Naive thymus-derived CD4-positive, alpha-beta T cell (primary cell): ENCODE results near the gene TNIK. TPM values are rescaled to one million over a fixed set of nuclear protein-coding genes. Genes with fewer than 3 reads are reported as not detected.

Experiments
- ATAC-seq: fragments of 150-1000 bp; cut with Tn5 transposase; 2 replicates; pipeline ENCODE4 v1.10.0; 2021; ENCODE audit warnings: mild to moderate bottlenecking, moderate library complexity
- CTCF ChIA-PET: fragments of 350-600 bp; sonication (Branson Sonifier 250); formaldehyde crosslinking; loops from one replicate; lab custom pipeline; 2021; ENCODE audit warnings: antibody characterized with exemption; lab: Charles Lee
- POLR2A ChIA-PET: fragments of 350-600 bp; sonication (Branson Sonifier 250); formaldehyde crosslinking; loops from one replicate; lab custom pipeline; 2021; ENCODE audit warnings: antibody characterized with exemption, inconsistent platforms; lab: Charles Lee
- DNase-seq, 9 donors: peaks; one replicate each; pipeline versions ENCODE4 v3.0.0 to v3.0.0-alpha.2; 2020 to 2022; ENCODE audit warnings: mixed read lengths in 1 of 9
- H3K27ac ChIP-seq: one replicate; pipeline ENCODE4 v1.7.0; 2013; ENCODE audit warnings: mild to moderate bottlenecking, low read depth, low read length, moderate library complexity
- H3K27me3 ChIP-seq, 2 donors: one replicate each; pipeline ENCODE4 v1.7.0; 2013; ENCODE audit warnings: low read length in 2 of 2, mild to moderate bottlenecking in 2 of 2, moderate library complexity in 2 of 2; ENCODE audit not compliant: control insufficient read depth in 2 of 2, insufficient read depth in 2 of 2
- H3K36me3 ChIP-seq, 3 experiments: 1 replicate in 2 of 3; 2 replicates in 1 of 3; pipeline ENCODE4 v1.7.0; 2013; ENCODE audit warnings: low read length in 3 of 3, mild to moderate bottlenecking in 3 of 3, moderate library complexity in 1 of 3; ENCODE audit not compliant: insufficient read depth in 3 of 3, control insufficient read depth in 2 of 3
- H3K4me1 ChIP-seq, 2 donors: one replicate each; pipeline ENCODE4 v1.7.0; 2013; ENCODE audit warnings: low read length in 2 of 2, mild to moderate bottlenecking in 2 of 2, moderate library complexity in 1 of 2; ENCODE audit not compliant: control insufficient read depth in 2 of 2, insufficient read depth in 2 of 2
- H3K4me3 ChIP-seq: 2 replicates; pipeline ENCODE4 v1.7.0; 2013; ENCODE audit warnings: mild to moderate bottlenecking, low read length
- H3K9me3 ChIP-seq, 3 experiments: 1 replicate in 2 of 3; 2 replicates in 1 of 3; pipeline ENCODE4 v1.7.0; 2013; ENCODE audit warnings: low read length in 3 of 3; ENCODE audit not compliant: control insufficient read depth in 2 of 3
- H3K27ac Mint-ChIP-seq, 9 donors: one replicate each; pipeline ENCODE4 v1.8.0; 2020 to 2022; ENCODE audit warnings: mixed read lengths in 9 of 9, mild to moderate bottlenecking in 8 of 9, moderate library complexity in 5 of 9, inconsistent platforms in 2 of 9
- H3K27me3 Mint-ChIP-seq, 5 donors: one replicate each; pipeline ENCODE4 v1.8.0; 2021 to 2022; ENCODE audit warnings: mixed read lengths in 5 of 5, mild to moderate bottlenecking in 1 of 5
- H3K36me3 Mint-ChIP-seq, 5 donors: one replicate each; pipeline ENCODE4 v1.8.0; 2020 to 2022; ENCODE audit warnings: mixed read lengths in 5 of 5, mild to moderate bottlenecking in 3 of 5, inconsistent platforms in 1 of 5
- H3K4me1 Mint-ChIP-seq, 7 donors: one replicate each; pipeline ENCODE4 v1.8.0; 2020 to 2022; ENCODE audit warnings: mixed read lengths in 7 of 7, mild to moderate bottlenecking in 3 of 7, inconsistent platforms in 1 of 7
- H3K4me3 Mint-ChIP-seq, 10 donors: one replicate each; pipeline ENCODE4 v1.8.0; 2020 to 2022; ENCODE audit warnings: mild to moderate bottlenecking in 10 of 10, mixed read lengths in 10 of 10, moderate library complexity in 6 of 10, inconsistent platforms in 2 of 10
- H3K9me3 Mint-ChIP-seq, 11 donors: one replicate each; pipeline ENCODE4 v1.8.0; 2020 to 2022; ENCODE audit warnings: mixed read lengths in 11 of 11, mild to moderate bottlenecking in 4 of 11, inconsistent platforms in 1 of 11, moderate library complexity in 1 of 11
- intact Hi-C, 2 donors: fragments of 100-400 bp; cut with micrococcal nuclease; formaldehyde crosslinking; loops; one replicate each; pipeline ENCODE4 v1.15.1; 2023
- polyA plus RNA-seq, 2 donors: library from polyadenylated mRNA; unstranded; fragments of 300-500 nt; fragmentation: Illumina TruSeq; gene quantifications; one replicate each; pipeline ENCODE4 v1.2.3, GENCODE V29; 2021
- total RNA-seq, 6 experiments: library from RNA in 5 of 6; stranded (reverse) in 5 of 6; gene quantifications; 1 replicate in 5 of 6; 2 replicates in 1 of 6; pipeline ENCODE4 v1.2.3 and lab custom pipeline; 2021 to 2026

Gene TNIK
- total and polyA plus RNA-seq, 7 experiments from 2014 or later: 20.2 to 74.9 (median 66.3) TPM

DNA sequence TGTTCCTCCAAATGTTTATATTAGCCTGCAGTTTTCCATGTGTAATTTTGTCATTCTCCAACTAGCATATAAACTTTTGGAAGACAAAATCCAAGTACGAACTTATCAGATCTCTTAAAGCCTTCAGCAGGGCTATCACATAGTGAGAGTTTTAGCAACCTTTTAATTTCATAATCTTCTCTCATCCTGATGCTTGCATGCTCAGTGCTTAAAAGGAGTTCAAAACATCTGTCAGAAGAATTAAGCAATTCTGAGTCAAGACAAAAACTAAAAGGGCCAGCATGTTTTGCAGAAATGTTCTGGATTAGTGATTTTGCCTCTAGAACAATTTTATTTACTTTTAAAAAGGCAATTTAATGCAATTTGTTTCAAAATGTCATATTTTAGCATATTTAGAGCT lies 360.3 kb downstream of the TNIK start:
- no peak for DNase-seq
- ATAC-seq: no peak
- peaks cover 0 to 6% (median 0%) of the 10 kb centered on the region in 11 donors for H3K9me3 Mint-ChIP-seq
- intact Hi-C loops: no loop called here
- H3K4me1 Mint-ChIP-seq: peaks cover 0 to 2% (median 0%) of the 10 kb centered on the region in 7 donors
- Histone ChIP-seq H3K27me3 (no peaks in the 10 kb centered on the region), H3K9me3 (no peaks in the 10 kb centered on the region), H3K4me3 (no peak overlapping the region), H3K4me1 (no peaks in the 10 kb centered on the region), H3K27ac (no peak overlapping the region), H3K36me3 (peaks cover 0 to 59% (median 5%) of the 10 kb centered on the region in 3 experiments)
- H3K36me3 Mint-ChIP-seq: peaks cover 34 to 68% (median 54%) of the 10 kb centered on the region in 5 donors
- H3K4me3 Mint-ChIP-seq: no peak overlapping the region
- CTCF ChIA-PET: no interaction called here
- POLR2A ChIA-PET: no interaction called here
- H3K27me3 Mint-ChIP-seq: no peaks in the 10 kb centered on the region
- no peak overlapping the region for H3K27ac Mint-ChIP-seq

DNA sequence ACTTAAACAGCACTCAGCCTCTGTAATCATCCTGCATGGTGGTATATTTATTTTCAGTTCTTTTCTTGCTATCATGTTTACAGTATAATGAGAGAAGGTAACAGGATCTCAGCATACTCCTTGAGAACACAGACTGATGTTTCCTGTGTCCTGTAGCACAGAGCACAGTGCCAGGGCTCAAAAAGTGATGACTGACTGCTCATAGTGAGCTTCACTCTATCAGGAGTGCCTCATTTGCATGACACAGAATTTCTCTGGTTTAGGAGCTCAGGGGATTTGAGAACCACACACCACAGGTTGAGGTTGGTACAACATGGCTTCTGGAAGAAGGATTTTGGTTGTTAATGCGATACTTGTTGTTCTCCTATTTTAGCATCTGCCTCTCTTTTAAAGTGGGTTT lies 365.1 kb downstream of the TNIK start:
- H3K36me3 ChIP-seq: peaks cover 4 to 64% (median 5%) of the 10 kb centered on the region in 3 experiments
- H3K27me3 ChIP-seq: no peaks in the 10 kb centered on the region
- H3K27ac ChIP-seq: no peak overlapping the region
- peaks cover 16 to 68% (median 59%) of the 10 kb centered on the region in 5 donors for H3K36me3 Mint-ChIP-seq
- intact Hi-C loops: no loop called here
- H3K27ac Mint-ChIP-seq: peak overlapping the region in 5 of 9 donors; percentile 1 to 42 (median 7)
- POLR2A ChIA-PET: no interaction called here
- H3K4me3 Mint-ChIP-seq: no peak overlapping the region
- no peaks in the 10 kb centered on the region for H3K9me3 ChIP-seq
- H3K4me1 Mint-ChIP-seq: peaks cover 0 to 4% (median 0%) of the 10 kb centered on the region in 7 donors
- no peak for ATAC-seq
- CTCF ChIA-PET: no interaction called here
- no peaks in the 10 kb centered on the region for H3K27me3 Mint-ChIP-seq
- no peak overlapping the region for H3K4me3 ChIP-seq
- peaks cover 0 to 6% (median 0%) of the 10 kb centered on the region in 11 donors for H3K9me3 Mint-ChIP-seq
- no peaks in the 10 kb centered on the region for H3K4me1 ChIP-seq
- no peak for DNase-seq

DNA sequence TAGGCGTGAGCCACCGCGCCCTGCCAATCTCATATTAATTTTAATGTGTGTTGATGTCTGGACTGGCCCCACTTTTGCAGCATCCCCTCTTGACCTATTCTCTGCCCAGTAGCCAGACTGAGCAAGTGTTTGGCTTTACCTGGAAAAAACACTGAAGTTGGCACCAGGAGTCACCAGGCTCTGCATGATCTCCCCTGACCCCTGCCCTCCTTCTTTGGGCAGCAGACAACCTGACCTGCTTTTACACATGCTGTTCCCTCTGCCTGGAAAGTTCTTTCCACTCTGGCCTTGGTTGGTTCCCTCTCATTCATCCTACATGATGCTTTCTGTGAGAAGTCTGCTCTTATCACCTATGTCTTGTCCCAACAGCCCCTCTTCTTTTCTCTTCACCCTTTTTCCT lies 365.8 kb downstream of the TNIK start:
- H3K9me3 ChIP-seq: no peaks in the 10 kb centered on the region
- intact Hi-C loops: no loop called here
- ATAC-seq (no peak), DNase-seq (no peak)
- CTCF ChIA-PET: no interaction called here
- H3K9me3 Mint-ChIP-seq: peaks cover 0 to 5% (median 0%) of the 10 kb centered on the region in 11 donors
- no peaks in the 10 kb centered on the region for H3K27me3 Mint-ChIP-seq
- POLR2A ChIA-PET: interaction anchor here (0.6 kb wide), 1 partner anchor 253 kb away, joined by 4 read pairs; no protein-coding TSS in a partner anchor
- H3K27ac ChIP-seq: no peak overlapping the region
- peaks cover 13 to 68% (median 57%) of the 10 kb centered on the region in 5 donors for H3K36me3 Mint-ChIP-seq
- H3K4me3 Mint-ChIP-seq: no peak overlapping the region
- H3K27ac Mint-ChIP-seq: peak overlapping the region in 3 of 9 donors; percentile 1 to 39 (median 7)
- H3K4me1 ChIP-seq: no peaks in the 10 kb centered on the region
- H3K4me1 Mint-ChIP-seq: peaks cover 0 to 10% (median 0%) of the 10 kb centered on the region in 7 donors
- H3K4me3 ChIP-seq: no peak overlapping the region
- H3K36me3 ChIP-seq: peaks cover 4 to 64% (median 5%) of the 10 kb centered on the region in 3 experiments
- no peaks in the 10 kb centered on the region for H3K27me3 ChIP-seq

DNA sequence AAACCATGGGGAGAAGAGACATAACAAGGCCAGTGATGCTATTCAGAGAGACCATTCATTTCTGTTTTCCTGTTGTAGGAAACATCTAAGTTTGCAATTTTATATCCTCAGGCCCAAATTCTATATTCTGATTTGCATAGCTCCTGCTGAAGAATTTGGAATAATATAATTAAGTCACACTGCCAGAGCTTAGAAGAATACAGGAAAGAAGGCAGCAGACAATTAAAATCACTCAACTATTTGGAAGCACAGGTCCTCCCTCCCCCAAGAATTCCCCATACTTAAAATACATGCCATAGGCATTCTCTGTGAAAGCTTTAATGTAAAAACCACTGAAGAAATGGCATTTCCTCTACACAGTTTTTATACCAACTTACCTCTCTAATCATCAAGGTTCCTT lies 366.7 kb downstream of the TNIK start:
- CTCF ChIA-PET: no interaction called here
- Histone ChIP-seq H3K27me3 (no peaks in the 10 kb centered on the region), H3K4me3 (no peak overlapping the region), H3K4me1 (no peaks in the 10 kb centered on the region), H3K36me3 (peaks cover 5 to 62% (median 9%) of the 10 kb centered on the region in 3 experiments), H3K27ac (no peak overlapping the region), H3K9me3 (no peaks in the 10 kb centered on the region)
- H3K4me1 Mint-ChIP-seq: peaks cover 0 to 15% (median 0%) of the 10 kb centered on the region in 7 donors
- ATAC-seq (no peak), DNase-seq (no peak)
- no peaks in the 10 kb centered on the region for H3K9me3 Mint-ChIP-seq
- H3K27ac Mint-ChIP-seq: no peak overlapping the region
- peaks cover 7 to 67% (median 59%) of the 10 kb centered on the region in 5 donors for H3K36me3 Mint-ChIP-seq
- no peak overlapping the region for H3K4me3 Mint-ChIP-seq
- intact Hi-C loops: no loop called here
- no peaks in the 10 kb centered on the region for H3K27me3 Mint-ChIP-seq
- POLR2A ChIA-PET: no interaction called here

DNA sequence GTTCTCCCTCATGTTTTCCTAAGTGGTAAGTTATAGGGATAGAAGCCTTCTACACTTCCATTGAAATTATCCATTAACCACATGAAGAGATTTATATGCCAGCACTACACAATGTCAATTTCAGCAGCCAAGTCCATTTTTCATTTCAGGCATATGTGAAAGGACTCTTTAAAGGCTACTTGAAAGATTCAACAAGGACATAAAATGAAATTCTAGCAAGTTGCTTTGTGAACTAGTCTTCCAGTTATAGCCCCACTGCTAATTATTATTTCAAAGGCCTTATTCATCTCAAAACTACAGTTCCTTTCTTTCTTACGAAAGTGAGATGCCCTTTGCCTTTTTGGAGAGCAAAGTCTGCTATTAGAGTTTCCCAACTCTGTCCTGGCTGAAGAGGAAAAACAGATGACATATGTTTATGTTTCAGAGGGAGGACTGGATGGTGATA lies 367.7 kb downstream of the TNIK start:
- Mint-ChIP-seq H3K4me3 (no peak overlapping the region), H3K27ac (peak overlapping the region in 1 of 9 donors; percentile 29), H3K36me3 (peaks cover 7 to 65% (median 56%) of the 10 kb centered on the region in 5 donors), H3K4me1 (peaks cover 0 to 15% (median 0%) of the 10 kb centered on the region in 7 donors), H3K27me3 (no peaks in the 10 kb centered on the region), H3K9me3 (no peaks in the 10 kb centered on the region)
- Histone ChIP-seq H3K4me1 (no peaks in the 10 kb centered on the region), H3K9me3 (no peaks in the 10 kb centered on the region), H3K27me3 (no peaks in the 10 kb centered on the region), H3K27ac (no peak overlapping the region), H3K4me3 (no peak overlapping the region), H3K36me3 (peaks cover 5 to 63% (median 9%) of the 10 kb centered on the region in 3 experiments)
- POLR2A ChIA-PET: no interaction called here
- DNase-seq: no peak
- intact Hi-C loops: no loop called here
- CTCF ChIA-PET: no interaction called here
- no peak for ATAC-seq

DNA sequence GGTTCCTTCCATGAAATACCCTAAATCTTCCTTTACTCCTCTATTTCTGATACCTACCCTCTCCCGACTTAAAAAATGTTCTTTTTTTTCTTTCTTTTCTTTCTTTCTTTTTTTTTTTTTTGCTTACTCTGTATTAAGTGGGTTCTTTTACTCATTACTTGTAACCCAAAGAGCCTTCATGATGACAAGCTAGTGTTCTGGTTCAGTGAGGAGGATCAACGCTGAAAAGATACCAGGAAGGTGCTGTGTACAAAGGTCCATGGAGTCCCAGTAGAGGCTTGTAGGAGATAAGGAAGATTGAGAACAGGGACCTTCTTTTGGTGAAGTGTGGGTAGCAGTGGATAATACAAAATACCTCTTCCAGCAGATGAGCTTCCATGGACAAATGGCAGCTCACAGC lies 369.9 kb downstream of the TNIK start:
- Histone ChIP-seq H3K27ac (no peak overlapping the region), H3K36me3 (peaks cover 4 to 67% (median 9%) of the 10 kb centered on the region in 3 experiments), H3K27me3 (no peaks in the 10 kb centered on the region), H3K4me3 (no peak overlapping the region), H3K4me1 (no peaks in the 10 kb centered on the region), H3K9me3 (no peaks in the 10 kb centered on the region)
- Mint-ChIP-seq H3K4me3 (no peak overlapping the region), H3K27me3 (no peaks in the 10 kb centered on the region), H3K27ac (peak overlapping the region in 2 of 9 donors; percentile 34 to 48), H3K36me3 (peaks cover 0 to 58% (median 48%) of the 10 kb centered on the region in 5 donors), H3K4me1 (peaks cover 0 to 15% (median 0%) of the 10 kb centered on the region in 7 donors), H3K9me3 (no peaks in the 10 kb centered on the region)
- intact Hi-C loops: no loop called here
- ChIA-PET CTCF (no interaction called here), POLR2A (no interaction called here)
- no peak for DNase-seq
- ATAC-seq: no peak
